GM12878 (cell line): ENCODE measurements around the gene CORO2B. TPM values are rescaled to one million over a fixed set of nuclear protein-coding genes. Genes with fewer than 3 reads are reported as not detected.

ENCODE experiments used
- ATAC-seq: fragments of 200-7000 bp; cut with Tn5 transposase; 3 replicates; pipeline ENCODE4 v1.9.1; 2020; ENCODE audit warnings: mild to moderate bottlenecking, moderate library complexity
- BruUV-seq: library from RNA; stranded (reverse); fragments of 400-500 nt; replicated peaks from 2 replicates; lab custom pipeline; 2021; lab: Mats Ljungman, UMichigan
- CTCF ChIA-PET: fragments of 300-600 bp; sonication (Branson Sonifier 250); formaldehyde crosslinking; extraction: SDS; loops from one replicate; lab custom pipeline; 2021; ENCODE audit warnings: inconsistent platforms; lab: Yijun Ruan, JAX
- POLR2A ChIA-PET: fragments of 350-600 bp; formaldehyde crosslinking; extraction: SDS; loops from one replicate; lab custom pipeline; 2021; ENCODE audit warnings: inconsistent platforms; lab: Charles Lee
- RAD21 ChIA-PET: fragments of 300-600 bp; sonication (Branson Sonifier 250); formaldehyde crosslinking; loops from one replicate; lab custom pipeline; 2023; ENCODE audit warnings: antibody characterized with exemption; ENCODE audit not compliant: unreplicated experiment; lab: Charles Lee
- SMC1A ChIA-PET: fragments of 300-600 bp; sonication (Branson Sonifier 250); formaldehyde crosslinking; loops from one replicate; lab custom pipeline; 2023; ENCODE audit not compliant: unreplicated experiment, uncharacterized antibody; lab: Charles Lee
- DNase-seq: peaks from one replicate; pipeline ENCODE4 v3.0.0-alpha.2; 2011; ENCODE audit warnings: low read depth, low spot score
- FAIRE-seq: peaks from 3 replicates; lab custom pipeline; 2011; peaks lifted over from hg19 to GRCh38; lab: Jason Lieb, UNC
- H2AFZ ChIP-seq: 2 replicates; pipeline ENCODE4 v1.6.0; 2011; ENCODE audit warnings: low read depth, low read length, control low read depth; ENCODE audit not compliant: control insufficient read depth
- H3K27ac ChIP-seq: 2 replicates; pipeline ENCODE4 v1.5.1; 2011; ENCODE audit warnings: control low read depth; ENCODE audit not compliant: control insufficient read depth, insufficient read depth
- H3K27me3 ChIP-seq, 2 experiments: replicated peaks in 1 of 2; 2 replicates each; pipeline versions ENCODE4 v1.6.0 to v1.6.1; 2011; ENCODE audit warnings: low read length in 1 of 2; ENCODE audit not compliant: control insufficient read depth in 2 of 2, insufficient read depth in 2 of 2
- H3K36me3 ChIP-seq, 2 experiments: 2 replicates each; pipeline ENCODE4 v1.5.1; 2011; ENCODE audit warnings: low read length in 1 of 2; ENCODE audit not compliant: control insufficient read depth in 2 of 2, insufficient read depth in 2 of 2
- H3K4me1 ChIP-seq: 2 replicates; pipeline ENCODE4 v1.6.1; 2011; ENCODE audit warnings: mild to moderate bottlenecking, low read length, moderate library complexity, mixed read lengths; ENCODE audit not compliant: control insufficient read depth, insufficient read depth
- H3K4me2 ChIP-seq: 2 replicates; pipeline ENCODE4 v1.6.0; 2011; ENCODE audit warnings: control low read depth; ENCODE audit not compliant: control insufficient read depth, insufficient read depth
- H3K4me3 ChIP-seq: fragments of 200-600 bp; sonication (generic); 2 replicates; pipeline ENCODE4 v1.5.1; 2016
- H3K79me2 ChIP-seq: 2 replicates; pipeline ENCODE4 v1.6.0; 2011; ENCODE audit warnings: low read length; ENCODE audit not compliant: control insufficient read depth, insufficient read depth
- H3K9ac ChIP-seq: 2 replicates; pipeline ENCODE4 v1.8.0; 2011; ENCODE audit warnings: low read length, control low read depth, mixed read lengths; ENCODE audit not compliant: control insufficient read depth, insufficient read depth
- H3K9me3 ChIP-seq: replicated peaks from 3 replicates; pipeline ENCODE4 v1.5.1; 2011; ENCODE audit warnings: mild to moderate bottlenecking, low read length; ENCODE audit not compliant: control insufficient read depth, insufficient read depth
- H4K20me1 ChIP-seq: 2 replicates; pipeline ENCODE4 v1.6.0; 2011; ENCODE audit not compliant: control insufficient read depth, insufficient read depth
- BCL11A ChIP-seq: IDR thresholded peaks from 2 replicates; pipeline ENCODE4 v1.6.1; 2011; ENCODE audit warnings: low read depth, low read length
- CBX5 ChIP-seq: sonication (generic); IDR thresholded peaks from 2 replicates; pipeline ENCODE4 v1.6.1; 2016; ENCODE audit warnings: low read depth, moderate library complexity, mild to moderate bottlenecking, inconsistent platforms
- CHD4 ChIP-seq: fragments of 200-600 bp; sonication (generic); IDR thresholded peaks from 2 replicates; pipeline ENCODE4 v1.6.1; 2016; ENCODE audit warnings: mild to moderate bottlenecking
- CUX1 ChIP-seq: IDR thresholded peaks from 2 replicates; pipeline ENCODE4 v1.6.1; 2012; ENCODE audit warnings: improper control_type of control experiment, low read depth, low read length; ENCODE audit not compliant: insufficient replicate concordance
- JUND ChIP-seq: IDR thresholded peaks from 2 replicates; pipeline ENCODE4 v1.6.1; 2012; ENCODE audit warnings: low read depth, mild to moderate bottlenecking, low read length, improper control_type of control experiment, moderate library complexity
- NFYA ChIP-seq: IDR thresholded peaks from 2 replicates; pipeline ENCODE4 v1.6.1; 2011; ENCODE audit warnings: low read depth, mild to moderate bottlenecking, low read length, improper control_type of control experiment, borderline replicate concordance
- NRF1 ChIP-seq: conservative IDR thresholded peaks from 2 replicates; pipeline ENCODE4 v1.6.1; 2011; ENCODE audit warnings: mild to moderate bottlenecking, low read depth, low read length, improper control_type of control experiment
- SIX5 ChIP-seq: IDR thresholded peaks from 2 replicates; pipeline ENCODE4 v1.6.1; 2011; ENCODE audit warnings: mild to moderate bottlenecking, low read depth, low read length, moderate library complexity; ENCODE audit not compliant: severe bottlenecking
- WGBS: methylation state at CpG from one replicate; pipeline ENCODE4 v1.1.6; 2016; ENCODE audit warnings: low lambda C conversion rate; ENCODE audit not compliant: insufficient replicate concordance, insufficient coverage; ENCODE audit errors: missing lambda C conversion rate; 5-methylcytosine and 5-hydroxymethylcytosine counted together
- in situ Hi-C: fragments of 300-500 bp; cut with MboI; formaldehyde crosslinking; loops from 9 replicates; pipeline ENCODE4 v1.14.3; 2018; ENCODE audit warnings: mixed read lengths
- intact Hi-C: fragments of 100-400 bp; cut with micrococcal nuclease; formaldehyde crosslinking; loops from one replicate; pipeline ENCODE4 v1.14.2; 2022; ENCODE audit not compliant: unreplicated experiment
- polyA plus RNA-seq, 11 experiments: library from polyadenylated mRNA; depleted of rRNA in 4 of 11; unstranded in 6 of 11; stranded (reverse) in 5 of 11; fragments of >200 nt; fragmentation: Nextera tagmentation in 4 of 11; fragmentation: Illumina TruSeq in 1 of 11; extraction: Ambion mirVana in 4 of 11; extraction: Trizol in 1 of 11; gene quantifications; 1 replicate in 1 of 11; 2 replicates in 10 of 11; pipeline versions ENCODE4 v1.2.1 to v1.2.3, GENCODE V29; 2011 to 2016; ENCODE audit warnings: inconsistent platforms in 2 of 11, missing spikeins in 2 of 11, low read depth in 1 of 11
- total RNA-seq, 4 experiments: library from RNA; depleted of rRNA in 3 of 4; stranded (reverse); fragments of >200 nt in 3 of 4; fragmentation: Illumina TruSeq in 1 of 4; extraction: Trizol in 1 of 4; gene quantifications; 2 replicates each; pipeline versions ENCODE4 v1.2.1 to v1.2.3, GENCODE V29; 2013 to 2021

Gene CORO2B
- total and polyA plus RNA-seq, 10 of the 15 experiments (the other 5 are each of a cell fraction or from before 2014, with no cell fraction given), result 0.05 to 0.73 (median 0.13) TPM; not detected in 4

DNA sequence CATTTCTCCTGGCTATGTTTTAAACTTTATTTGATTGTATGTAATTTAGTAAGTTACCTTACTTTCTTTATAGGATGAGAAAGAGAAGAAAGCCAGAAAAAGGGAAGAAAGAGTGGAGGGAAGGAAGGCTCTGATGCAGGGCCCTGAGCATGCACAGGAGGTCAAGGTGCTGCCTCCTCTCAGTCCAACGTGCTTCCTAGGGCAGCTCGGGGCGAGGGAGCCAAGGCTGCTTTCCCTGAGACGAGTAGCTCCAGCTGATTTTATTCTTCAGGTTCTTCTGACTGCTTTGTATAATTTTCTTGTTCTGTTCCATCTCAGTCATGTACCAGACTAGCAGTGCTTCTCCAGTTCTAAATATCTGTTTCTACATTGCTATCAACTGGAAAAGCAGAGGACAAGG, 3.4 kb downstream of the CORO2B start:
- H3K4me2 ChIP-seq, result no peak overlapping the region
- POLR2A ChIA-PET, result no interaction called here
- BruUV-seq, result no TSS peak
- no peak overlapping the region for H2AFZ ChIP-seq
- no peak overlapping the region for H3K27ac ChIP-seq
- intact Hi-C loops, result no loop called here
- H3K36me3 ChIP-seq, result no peaks in the 10 kb centered on the region
- in situ Hi-C loops, result no loop called here
- SMC1A ChIA-PET, result interaction anchor here (0.5 kb wide), 1 partner anchor 199 kb away, joined by 3 read pairs; no protein-coding TSS in a partner anchor
- no peaks in the 10 kb centered on the region for H3K4me1 ChIP-seq
- FAIRE-seq (no peak), DNase-seq (no peak), ATAC-seq (no peak)
- H3K9ac ChIP-seq, result no peak overlapping the region
- TF ChIP-seq SIX5 (no peak), NRF1 (no peak), BCL11A (no peak)
- H3K27me3 ChIP-seq, result peaks cover 17 to 25% of the 10 kb centered on the region in 2 experiments
- CTCF ChIA-PET, result no interaction called here
- WGBS, result 3% methylated on average over 4 of the region's 4 CpGs
- H3K79me2 ChIP-seq, result no peaks in the 10 kb centered on the region
- RAD21 ChIA-PET, result no interaction called here
- no peaks in the 10 kb centered on the region for H3K9me3 ChIP-seq
- H3K4me3 ChIP-seq, result no peak overlapping the region
- no peaks in the 10 kb centered on the region; the same call in 1 of the 2 replicates for H4K20me1 ChIP-seq

DNA sequence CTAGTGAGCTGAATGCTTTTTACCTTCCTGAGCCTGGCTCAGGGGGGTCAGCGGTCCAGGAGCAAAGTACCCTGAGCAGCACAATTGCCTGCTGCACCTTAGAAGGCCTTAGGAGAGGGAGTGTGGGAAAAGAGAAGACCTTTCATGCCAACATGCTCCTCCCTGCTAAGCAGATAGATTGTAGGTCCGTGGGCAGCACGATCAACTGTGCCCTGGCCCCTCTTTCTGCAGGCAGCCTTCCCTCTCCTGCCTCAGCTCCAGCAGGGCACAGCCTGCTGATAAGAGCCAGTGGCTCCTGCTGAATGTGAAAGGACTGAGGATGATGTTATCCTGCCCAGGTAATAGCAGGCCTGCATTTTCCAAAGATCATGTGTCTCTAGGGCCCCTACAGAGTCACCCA, 4.1 kb downstream of the CORO2B start:
- FAIRE-seq, result no peak
- Histone ChIP-seq H3K9me3 (no peaks in the 10 kb centered on the region), H3K4me2 (no peak overlapping the region), H3K9ac (no peak overlapping the region), H3K4me1 (no peaks in the 10 kb centered on the region), H3K79me2 (no peaks in the 10 kb centered on the region), H3K27me3 (peaks cover 14 to 20% of the 10 kb centered on the region in 2 experiments), H4K20me1 (no peaks in the 10 kb centered on the region; the same call in 1 of the 2 replicates), H2AFZ (no peak overlapping the region), H3K36me3 (no peaks in the 10 kb centered on the region), H3K4me3 (no peak overlapping the region), H3K27ac (no peak overlapping the region)
- TF ChIP-seq JUND (no peak), CUX1 (no peak), NFYA (no peak), CHD4 (no peak), CBX5 (no peak)
- no peak for ATAC-seq
- no TSS peak for BruUV-seq
- ChIA-PET POLR2A (no interaction called here), RAD21 (no interaction called here), CTCF (no interaction called here), SMC1A (no interaction called here)
- DNase-seq, result no peak
- intact Hi-C loops, result no loop called here
- WGBS, result 9% methylated on average over 3 of the region's 3 CpGs
- in situ Hi-C loops, result no loop called here
